IMR-90 (cell line): ENCODE results near the gene RBBP4. TPM values are rescaled to one million over a fixed set of nuclear protein-coding genes. Genes with fewer than 3 reads are reported as not detected.

Source experiments
- ATAC-seq: fragments of 200-7000 bp; cut with Tn5 transposase; 2 replicates; pipeline ENCODE4 v1.9.1; 2020; ENCODE audit warnings: low read depth, mild to moderate bottlenecking, moderate library complexity
- BruUV-seq: library from RNA; stranded (reverse); fragments of 400-500 nt; replicated peaks from 2 replicates; lab custom pipeline; 2021; lab: Mats Ljungman, UMichigan
- CTCF ChIA-PET: fragments of 300-600 bp; formaldehyde crosslinking; extraction: SDS; loops from one replicate; lab custom pipeline; 2021; ENCODE audit warnings: antibody characterized with exemption; lab: Yijun Ruan, JAX
- POLR2A ChIA-PET: fragments of 300-600 bp; sonication (Branson Sonifier 250); formaldehyde crosslinking; loops from one replicate; lab custom pipeline; 2022; ENCODE audit warnings: antibody characterized with exemption; ENCODE audit not compliant: unreplicated experiment; lab: Charles Lee
- DNase-seq: peaks from one replicate; pipeline ENCODE4 v3.0.0; 2013
- H2AFZ ChIP-seq: replicated peaks from 2 replicates; pipeline ENCODE3; 2013; ENCODE audit warnings: low read length, mild to moderate bottlenecking; ENCODE audit not compliant: poor library complexity
- H2AK5ac ChIP-seq: 2 replicates; pipeline ENCODE4 v1.6.1; 2013; ENCODE audit warnings: low read depth, low read length, inconsistent platforms
- H2AK9ac ChIP-seq: replicated peaks from 2 replicates; pipeline ENCODE3; 2013; ENCODE audit warnings: mild to moderate bottlenecking, low read depth, low read length, moderate library complexity; ENCODE audit not compliant: poor library complexity
- H2BK120ac ChIP-seq: 2 replicates; pipeline ENCODE4 v1.6.1; 2013; ENCODE audit warnings: low read depth, low read length, inconsistent platforms
- H2BK15ac ChIP-seq: 3 replicates; pipeline ENCODE4 v1.6.1; 2013; ENCODE audit warnings: low read depth, low read length, inconsistent platforms
- H2BK20ac ChIP-seq: 2 replicates; pipeline ENCODE4 v1.6.1; 2013; ENCODE audit warnings: low read depth, mild to moderate bottlenecking, inconsistent platforms, low read length, moderate library complexity
- H2BK5ac ChIP-seq: 2 replicates; pipeline ENCODE4 v1.6.1; 2013; ENCODE audit warnings: mild to moderate bottlenecking, low read depth, low read length, inconsistent platforms; ENCODE audit not compliant: poor library complexity, severe bottlenecking
- H3K14ac ChIP-seq: replicated peaks from 2 replicates; pipeline ENCODE4 v1.6.1; 2013; ENCODE audit warnings: low read depth, low read length, inconsistent platforms
- H3K18ac ChIP-seq: 2 replicates; pipeline ENCODE4 v1.6.1; 2013; ENCODE audit warnings: low read depth, low read length, control low read depth
- H3K23ac ChIP-seq: 2 replicates; pipeline ENCODE4 v1.6.1; 2013; ENCODE audit warnings: low read depth, low read length, inconsistent platforms
- H3K27ac ChIP-seq: 2 replicates; pipeline ENCODE4 v1.5.1; 2013; ENCODE audit warnings: mild to moderate bottlenecking, control low read depth, low read length; ENCODE audit not compliant: insufficient read depth
- H3K27me3 ChIP-seq: 2 replicates; pipeline ENCODE4 v1.6.1; 2013; ENCODE audit warnings: low read length; ENCODE audit not compliant: control insufficient read depth, insufficient read depth
- H3K36me3 ChIP-seq: 2 replicates; pipeline ENCODE4 v1.6.1; 2013; ENCODE audit warnings: low read length, mixed read lengths; ENCODE audit not compliant: control insufficient read depth, insufficient read depth
- H3K4ac ChIP-seq: 2 replicates; pipeline ENCODE4 v1.6.1; 2013; ENCODE audit warnings: low read depth, low read length, inconsistent platforms
- H3K4me1 ChIP-seq: 2 replicates; pipeline ENCODE4 v1.6.1; 2013; ENCODE audit warnings: low read length, mixed read lengths; ENCODE audit not compliant: control insufficient read depth, insufficient read depth
- H3K4me2 ChIP-seq: 2 replicates; pipeline ENCODE4 v1.6.1; 2013; ENCODE audit warnings: low read depth, mild to moderate bottlenecking, control low read depth, low read length, moderate library complexity
- H3K4me3 ChIP-seq: 2 replicates; pipeline ENCODE4 v1.5.1; 2013; ENCODE audit warnings: low read depth, mild to moderate bottlenecking, control low read depth, low read length, moderate library complexity; ENCODE audit not compliant: insufficient read depth
- H3K56ac ChIP-seq: 2 replicates; pipeline ENCODE4 v1.6.1; 2013; ENCODE audit warnings: low read length, inconsistent platforms; ENCODE audit not compliant: insufficient read depth; ENCODE audit errors: extremely low read depth
- H3K79me1 ChIP-seq, 2 experiments: 2 replicates each; pipeline ENCODE4 v1.6.1; 2013; ENCODE audit warnings: low read length in 2 of 2, inconsistent platforms in 1 of 2, low read depth in 1 of 2
- H3K9ac ChIP-seq: 2 replicates; pipeline ENCODE4 v1.6.1; 2013; ENCODE audit warnings: low read depth, low read length, control low read depth
- H3K9me1 ChIP-seq: 2 replicates; pipeline ENCODE4 v1.6.1; 2013; ENCODE audit warnings: low read length, inconsistent platforms; ENCODE audit not compliant: insufficient read depth
- H3K9me3 ChIP-seq: 2 replicates; pipeline ENCODE4 v1.6.1; 2013; ENCODE audit warnings: low read length; ENCODE audit not compliant: control insufficient read depth, insufficient read depth
- H4K20me1 ChIP-seq: 2 replicates; pipeline ENCODE4 v1.6.1; 2013; ENCODE audit warnings: low read length, inconsistent platforms; ENCODE audit not compliant: insufficient read depth
- H4K5ac ChIP-seq: 2 replicates; pipeline ENCODE4 v1.6.1; 2013; ENCODE audit warnings: mild to moderate bottlenecking, low read depth, low read length, control low read depth
- H4K8ac ChIP-seq, 2 experiments: 2 replicates each; pipeline ENCODE4 v1.6.1; 2013; ENCODE audit warnings: low read depth in 2 of 2, low read length in 2 of 2, control low read depth in 1 of 2, inconsistent platforms in 1 of 2
- H4K91ac ChIP-seq: 2 replicates; pipeline ENCODE4 v1.6.1; 2013; ENCODE audit warnings: low read depth, low read length, inconsistent platforms; ENCODE audit not compliant: insufficient read depth
- CEBPB ChIP-seq: IDR thresholded peaks from 2 replicates; pipeline ENCODE4 v1.6.1; 2012; ENCODE audit warnings: low read depth, low read length, improper control_type of control experiment
- CHD1 ChIP-seq: IDR thresholded peaks from 2 replicates; pipeline ENCODE4 v1.6.1; 2012; ENCODE audit warnings: low read depth, low read length, improper control_type of control experiment
- CTCF ChIP-seq: conservative IDR thresholded peaks from 2 replicates; pipeline ENCODE4 v1.5.1; 2012; ENCODE audit warnings: mild to moderate bottlenecking, low read depth, low read length, improper control_type of control experiment
- ELK1 ChIP-seq: fragments of 150-350 bp; IDR thresholded peaks from 2 replicates; pipeline ENCODE4 v1.6.1; 2016; ENCODE audit warnings: low read depth, mild to moderate bottlenecking, low read length, moderate library complexity, borderline replicate concordance
- FOS ChIP-seq: fragments of 150-350 bp; IDR thresholded peaks from 2 replicates; pipeline ENCODE4 v1.6.1; 2016; ENCODE audit warnings: low read depth, low read length
- MAFK ChIP-seq: IDR thresholded peaks from 2 replicates; pipeline ENCODE4 v1.6.1; 2012; ENCODE audit warnings: low read depth, low read length, improper control_type of control experiment
- MXI1 ChIP-seq: IDR thresholded peaks from 2 replicates; pipeline ENCODE4 v1.6.1; 2012; ENCODE audit warnings: low read depth, mild to moderate bottlenecking, low read length, moderate library complexity, borderline replicate concordance
- NFE2L2 ChIP-seq: fragments of 150-350 bp; IDR thresholded peaks from 2 replicates; pipeline ENCODE4 v1.6.1; 2016; ENCODE audit warnings: low read depth, mild to moderate bottlenecking, low read length
- POLR2A ChIP-seq: IDR thresholded peaks from 2 replicates; pipeline ENCODE4 v1.6.1; 2012; ENCODE audit warnings: mild to moderate bottlenecking, low read depth, low read length
- RAD21 ChIP-seq: IDR thresholded peaks from 2 replicates; pipeline ENCODE4 v1.6.1; 2012; ENCODE audit warnings: low read length, improper control_type of control experiment
- RCOR1 ChIP-seq: IDR thresholded peaks from 2 replicates; pipeline ENCODE4 v1.6.1; 2012; ENCODE audit warnings: mild to moderate bottlenecking, low read length, improper control_type of control experiment; ENCODE audit not compliant: insufficient replicate concordance
- RFX5 ChIP-seq: IDR thresholded peaks from 2 replicates; pipeline ENCODE4 v1.8.0; 2012; ENCODE audit warnings: low read depth, mild to moderate bottlenecking, low read length, moderate library complexity
- SMC3 ChIP-seq: fragments of 150-350 bp; IDR thresholded peaks from 2 replicates; pipeline ENCODE4 v1.6.1; 2016; ENCODE audit warnings: low read depth, mild to moderate bottlenecking, antibody characterized with exemption, low read length, moderate library complexity
- WGBS, 2 experiments: methylation state at CpG; one replicate each; pipeline versions ENCODE4 v1.1.5 to v1.1.7; 2013; ENCODE audit warnings: missing lambda C conversion rate in 2 of 2; ENCODE audit not compliant: insufficient read length in 1 of 2; ENCODE audit errors: extremely low coverage in 2 of 2; 5-methylcytosine and 5-hydroxymethylcytosine counted together
- dilution Hi-C: fragments of 300-500 bp; cut with HindIII; formaldehyde crosslinking; loops from one replicate; pipeline ENCODE4 v1.14.3; 2018; ENCODE audit warnings: low sequenced_read_pairs; ENCODE audit not compliant: unreplicated experiment
- in situ Hi-C: fragments of 300-500 bp; cut with MboI; formaldehyde crosslinking; loops from 3 replicates; pipeline ENCODE4 v1.14.3; 2019; ENCODE audit warnings: low sequenced_read_pairs, inconsistent platforms, mixed read lengths
- intact Hi-C: fragments of 100-400 bp; cut with micrococcal nuclease; formaldehyde crosslinking; loops from 2 replicates; pipeline ENCODE4 v1.10.0; 2022
- polyA plus RNA-seq, 3 experiments: library from polyadenylated mRNA; depleted of rRNA; stranded (reverse); fragments of >200 nt; gene quantifications; 2 replicates each; pipeline ENCODE4 v1.2.3, GENCODE V29; 2012; ENCODE audit warnings: low replicate concordance in 1 of 3
- total RNA-seq: library from RNA; depleted of rRNA; stranded (reverse); fragments of >200 nt; gene quantifications from 2 replicates; pipeline ENCODE4 v1.2.3, GENCODE V29; 2012
- TF ChIP-seq, protein P1 (sequence below): fragments of 150-350 bp; IDR thresholded peaks from 2 replicates; pipeline ENCODE4 v1.6.1; 2017; ENCODE audit warnings: mild to moderate bottlenecking, antibody characterized with exemption, low read length, low read depth

The RBBP4 gene
- total and polyA plus RNA-seq, 2 of the 4 experiments (the other 2 are of a cell fraction), result 82.9 to 161 TPM

GRCh38 chr1:32605711-32606424 is 45.1 kb upstream of the RBBP4 start:
- POLR2A ChIA-PET, result no interaction called here
- H3K18ac ChIP-seq, result no peak overlapping the region
- intact Hi-C loops (no loop called here), in situ Hi-C loops (no loop called here), dilution Hi-C loops (no loop called here)
- H3K36me3 ChIP-seq, result peaks cover 3% of the 10 kb centered on the region
- no peak overlapping the region for H3K4ac ChIP-seq
- ATAC-seq, result no peak
- H3K4me3 ChIP-seq, result no peak overlapping the region
- no peak overlapping the region for H2AK5ac ChIP-seq
- H3K23ac ChIP-seq, result no peak overlapping the region
- no peak for DNase-seq
- TF ChIP-seq, protein P1, sequence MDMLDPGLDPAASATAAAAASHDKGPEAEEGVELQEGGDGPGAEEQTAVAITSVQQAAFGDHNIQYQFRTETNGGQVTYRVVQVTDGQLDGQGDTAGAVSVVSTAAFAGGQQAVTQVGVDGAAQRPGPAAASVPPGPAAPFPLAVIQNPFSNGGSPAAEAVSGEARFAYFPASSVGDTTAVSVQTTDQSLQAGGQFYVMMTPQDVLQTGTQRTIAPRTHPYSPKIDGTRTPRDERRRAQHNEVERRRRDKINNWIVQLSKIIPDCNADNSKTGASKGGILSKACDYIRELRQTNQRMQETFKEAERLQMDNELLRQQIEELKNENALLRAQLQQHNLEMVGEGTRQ, result no peak
- TF ChIP-seq RFX5 (no peak), RAD21 (no peak), ELK1 (no peak), CEBPB (no peak), MAFK (no peak), FOS (no peak), NFE2L2 (no peak), POLR2A (no peak), RCOR1 (no peak), CHD1 (no peak), MXI1 (no peak), CTCF (no peak), SMC3 (no peak)
- BruUV-seq, result no TSS peak
- no peak overlapping the region for H3K14ac ChIP-seq
- no peak overlapping the region for H3K56ac ChIP-seq
- no peak overlapping the region for H4K5ac ChIP-seq
- H3K4me1 ChIP-seq, result no peaks in the 10 kb centered on the region
- H2BK120ac ChIP-seq, result no peak overlapping the region
- H3K9me1 ChIP-seq, result no peaks in the 10 kb centered on the region
- H3K27ac ChIP-seq, result no peak overlapping the region
- H4K8ac ChIP-seq, result no peak overlapping the region
- CTCF ChIA-PET, result interaction anchor here (0.6 kb wide), 1 partner anchor 102 kb away, joined by 5 read pairs; no protein-coding TSS in a partner anchor
- no peak overlapping the region for H3K9ac ChIP-seq
- 96% methylated on average over 17 of the region's 17 CpGs; no CpG with 5 or more reads in 1 of the 2 experiments for WGBS, 2 experiments
- H3K27me3 ChIP-seq, result no peaks in the 10 kb centered on the region
- no peak overlapping the region for H4K91ac ChIP-seq
- H4K20me1 ChIP-seq, result no peaks in the 10 kb centered on the region
- no peak overlapping the region for H3K4me2 ChIP-seq
- no peak overlapping the region for H2AK9ac ChIP-seq
- no peak overlapping the region for H2BK5ac ChIP-seq
- H2AFZ ChIP-seq, result no peak overlapping the region
- no peak overlapping the region for H2BK20ac ChIP-seq
- no peaks in the 10 kb centered on the region for H3K79me1 ChIP-seq
- no peak overlapping the region for H2BK15ac ChIP-seq
- no peaks in the 10 kb centered on the region for H3K9me3 ChIP-seq
